Measurements from ENCODE around the gene WNT5B. TPM values are rescaled to one million over a fixed set of nuclear protein-coding genes. Genes with fewer than 3 reads are reported as not detected.
"Not testable (repeated sequence)": the region's sequence is repeated elsewhere in the genome, so short reads cannot be mapped to it uniquely, and the experiment has no call there.

Gene WNT5B
- total RNA-seq, 2 experiments from 2014 or later, result not detected

GRCh38 chr12:1595026-1595561 is 33.9 kb upstream of the WNT5B start:
- no peak for TF ChIP-seq CTCF (IDR thresholded peaks at IDR 0.05)
- ChIA-PET POLR2A (interaction anchor here (0.6 to 0.9 kb wide), 2 partner anchors 12 to 931 kb away, joined by 3 read pairs; no protein-coding TSS in a partner anchor), CTCF (interaction anchor here (3.7 kb wide), 1 partner anchor 7 kb away, joined by 25 read pairs; no protein-coding TSS in a partner anchor)
- peak overlapping the region; percentile 78 for H3K4me3 Mint-ChIP-seq
- ATAC-seq, result no peak
- peaks cover 23% of the 10 kb centered on the region for H3K4me1 Mint-ChIP-seq (ENCODE audit: low read depth)
- no peaks in the 10 kb centered on the region for H3K27me3 Mint-ChIP-seq
- no peak for DNase-seq
- no peaks in the 10 kb centered on the region for H3K9me3 Mint-ChIP-seq
- peak overlapping the region; percentile 86 for H3K27ac Mint-ChIP-seq
- peaks cover 22% of the 10 kb centered on the region for H3K36me3 Mint-ChIP-seq (ENCODE audit: low read depth)
- intact Hi-C loops (cut with micrococcal nuclease), result no loop called here

- H3K9me3 Mint-ChIP-seq, result no peaks in the 10 kb centered on the region
- TF ChIP-seq CTCF (IDR thresholded peaks at IDR 0.05), result no peak
Measured at GRCh38 chr12:1595690-1596347, 33.2 kb upstream of the WNT5B start.

GRCh38 chr12:1598757-1599156 is 30.3 kb upstream of the WNT5B start:
- POLR2A ChIA-PET, result no interaction called here
- no peak overlapping the region for H3K27ac Mint-ChIP-seq
- H3K4me1 Mint-ChIP-seq (ENCODE audit: low read depth), result peaks cover 21% of the 10 kb centered on the region
- ATAC-seq (no peak), DNase-seq (no peak)
- no peak overlapping the region for H3K4me3 Mint-ChIP-seq
- intact Hi-C loops (cut with micrococcal nuclease), result no loop called here
- no peaks in the 10 kb centered on the region for H3K36me3 Mint-ChIP-seq (ENCODE audit: low read depth)
- H3K9me3 Mint-ChIP-seq, result no peaks in the 10 kb centered on the region
- H3K27me3 Mint-ChIP-seq, result no peaks in the 10 kb centered on the region
- no peak for TF ChIP-seq CTCF (IDR thresholded peaks at IDR 0.05)
- CTCF ChIA-PET, result interaction anchor here (1.1 to 1.8 kb wide), 2 partner anchors 10 to 15 kb away, joined by 4 to 5 read pairs; no protein-coding TSS in a partner anchor

More at GRCh38 chr12:1595690-1596347, 33.2 kb upstream of the WNT5B start:
- ChIA-PET CTCF (no interaction called here), POLR2A (no interaction called here)
- H3K36me3 Mint-ChIP-seq (ENCODE audit: low read depth), result peaks cover 18% of the 10 kb centered on the region
- no peak overlapping the region for H3K27ac Mint-ChIP-seq
- ATAC-seq (no peak), DNase-seq (no peak)
- peaks cover 19% of the 10 kb centered on the region for H3K4me1 Mint-ChIP-seq (ENCODE audit: low read depth)
- H3K27me3 Mint-ChIP-seq, result no peaks in the 10 kb centered on the region
- no peak overlapping the region for H3K4me3 Mint-ChIP-seq
- intact Hi-C loops (cut with micrococcal nuclease), result no loop called here

- H3K9me3 Mint-ChIP-seq; H3K4me3 Mint-ChIP-seq; intact Hi-C loops (cut with micrococcal nuclease); H3K27me3 Mint-ChIP-seq; ATAC-seq; H3K36me3 Mint-ChIP-seq (ENCODE audit: low read depth); DNase-seq: not testable (repeated sequence)
- CTCF ChIA-PET, result interaction anchor here (1.0 to 4.8 kb wide), 9 partner anchors 10 to 485 kb away, joined by 3 to 38 read pairs (median 5); partner anchors contain the start of gene FBXL14
- Mint-ChIP-seq H3K4me1 (ENCODE audit: low read depth) (peaks cover 30% of the 10 kb centered on the region), H3K27ac (peak overlapping the region; percentile 93)
- POLR2A ChIA-PET, result interaction anchor here (1.2 to 3.8 kb wide), 3 partner anchors 10 to 612 kb away, joined by 3 to 27 read pairs (median 4); no protein-coding TSS in a partner anchor
Measured at GRCh38 chr12:1602706-1603105, 26.3 kb upstream of the WNT5B start.

GRCh38 chr12:1603269-1603993 is 25.6 kb upstream of the WNT5B start:
- no peak for TF ChIP-seq CTCF (IDR thresholded peaks at IDR 0.05)
- no peaks in the 10 kb centered on the region for H3K9me3 Mint-ChIP-seq
- H3K27me3 Mint-ChIP-seq, result no peaks in the 10 kb centered on the region
- peaks cover 33% of the 10 kb centered on the region for H3K4me1 Mint-ChIP-seq (ENCODE audit: low read depth)
- no peak overlapping the region for H3K4me3 Mint-ChIP-seq
- ChIA-PET POLR2A (interaction anchor here (1.2 to 3.8 kb wide), 3 partner anchors 10 to 613 kb away, joined by 3 to 27 read pairs (median 4); no protein-coding TSS in a partner anchor), CTCF (interaction anchor here (0.6 to 4.8 kb wide), 9 partner anchors 10 to 486 kb away, joined by 3 to 38 read pairs (median 4); partner anchors contain the start of gene FBXL14)
- intact Hi-C loops (cut with micrococcal nuclease), result no loop called here
- H3K36me3 Mint-ChIP-seq (ENCODE audit: low read depth), result no peaks in the 10 kb centered on the region
- DNase-seq (no peak), ATAC-seq (no peak)
- peak overlapping the region; percentile 79 for H3K27ac Mint-ChIP-seq

All from activated CD8-positive, alpha-beta T cell treated with anti-CD3 and anti-CD28 coated beads for 36 hours (primary cell).